Thyroid gland (tissue), 4 donors: Measurements from ENCODE around the gene MLYCD.

Experiments used
- CTCF ChIP-seq, 6 experiments: fragments of 200-600 bp in 3 of 6; fragments of 450-650 bp in 3 of 6; sonication (generic) in 3 of 6; IDR thresholded peaks; one replicate each; pipeline ENCODE4 v1.5.1; 2016 to 2019; ENCODE audit warnings: antibody characterized with exemption in 6 of 6, mild to moderate bottlenecking in 2 of 6, inconsistent platforms in 1 of 6, moderate library complexity in 1 of 6
- POLR2A ChIP-seq, 2 donors: fragments of 450-650 bp; IDR thresholded peaks; one replicate each; pipeline ENCODE4 v1.6.1; 2017; ENCODE audit warnings: antibody characterized with exemption in 2 of 2, mild to moderate bottlenecking in 2 of 2, moderate library complexity in 1 of 2

GRCh38 chr16:83946154-83946780, 47.4 kb downstream of the MLYCD start:
- TF ChIP-seq CTCF (IDR thresholded peaks at IDR 0.05): no peak
- TF ChIP-seq POLR2A (IDR thresholded peaks at IDR 0.05): no peak
